GM21825 (cell line): ENCODE measurements around the gene FOXA3.
"Not testable (repeated sequence)": the region's sequence is repeated elsewhere in the genome, so short reads cannot be mapped to it uniquely, and the experiment has no call there.

Source experiments
- ATAC-seq: cut with Tn5 transposase; IDR thresholded peaks from one replicate; pipeline ENCODE4 v1.9.1; 2021; ENCODE audit warnings: mild to moderate bottlenecking, moderate library complexity; ENCODE audit not compliant: unreplicated experiment

FOXA3 gene

GRCh38 chr19:45887200-45887710 lies 23.1 kb downstream of the FOXA3 start:
- no peak for ATAC-seq

GRCh38 chr19:45889210-45889885 lies 25.2 kb downstream of the FOXA3 start:
- ATAC-seq, result no peak

- no peak for ATAC-seq
Measured at GRCh38 chr19:45890877-45891276, 26.8 kb downstream of the FOXA3 start.

- no peak for ATAC-seq
Measured at GRCh38 chr19:45895519-45895972, 31.4 kb downstream of the FOXA3 start.

DNA sequence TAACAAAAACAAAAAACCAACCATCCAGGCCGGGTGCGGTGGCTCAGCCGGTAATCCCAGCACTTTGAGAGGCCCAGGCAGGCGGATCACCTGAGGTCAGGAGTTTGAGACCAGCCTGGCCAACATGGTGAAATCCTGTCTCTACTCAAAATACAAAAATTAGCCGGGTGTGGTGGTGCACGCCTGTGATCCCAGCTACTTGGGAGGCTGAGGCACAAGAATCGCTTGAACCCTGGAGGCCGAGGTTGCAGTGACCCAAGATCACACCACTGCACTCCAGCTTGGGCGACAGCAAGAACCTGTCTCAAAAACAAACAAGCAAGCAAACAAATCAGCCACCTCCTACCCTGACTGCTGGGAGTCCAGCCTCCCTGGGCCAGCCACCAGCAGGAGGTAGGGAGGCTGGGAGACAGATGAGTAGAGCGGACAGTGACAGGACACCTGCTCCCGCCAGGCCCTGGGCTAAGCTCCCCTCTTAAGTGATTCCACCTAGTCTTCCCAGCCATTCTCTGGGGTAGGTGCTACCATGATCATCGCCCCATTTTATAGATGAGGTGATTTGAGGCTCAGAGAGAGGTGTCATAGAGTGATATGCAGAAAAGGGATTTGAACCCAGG lies 32.0 kb downstream of the FOXA3 start:
- not testable (repeated sequence) for ATAC-seq

DNA sequence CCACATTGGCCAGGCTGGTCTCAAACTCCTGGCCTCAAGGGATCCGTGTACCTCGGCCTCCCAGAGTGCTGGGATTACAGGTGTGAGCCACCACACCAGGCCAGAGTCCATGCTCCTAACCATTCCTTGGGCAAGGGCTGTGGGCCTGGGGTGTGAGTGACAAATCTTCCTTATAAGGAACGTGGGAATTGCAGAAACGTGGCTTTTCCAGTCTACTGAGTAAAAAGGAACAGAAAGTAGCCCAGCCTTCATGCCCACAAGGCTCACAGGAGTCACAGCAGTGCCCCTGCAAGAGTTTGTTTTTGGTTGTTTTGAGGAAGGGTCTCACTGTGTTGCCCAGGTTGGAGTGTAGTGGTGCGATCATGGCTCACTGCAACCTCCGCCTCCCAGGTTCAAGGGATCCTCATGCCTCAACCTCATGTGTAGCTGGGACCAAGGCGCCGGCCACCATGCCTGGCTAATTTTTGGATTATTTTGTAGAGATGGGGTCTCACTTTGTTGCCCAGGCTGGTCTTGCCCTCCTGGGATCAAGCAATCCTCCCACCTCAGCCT lies 33.2 kb downstream of the FOXA3 start:
- ATAC-seq, result no peak

DNA sequence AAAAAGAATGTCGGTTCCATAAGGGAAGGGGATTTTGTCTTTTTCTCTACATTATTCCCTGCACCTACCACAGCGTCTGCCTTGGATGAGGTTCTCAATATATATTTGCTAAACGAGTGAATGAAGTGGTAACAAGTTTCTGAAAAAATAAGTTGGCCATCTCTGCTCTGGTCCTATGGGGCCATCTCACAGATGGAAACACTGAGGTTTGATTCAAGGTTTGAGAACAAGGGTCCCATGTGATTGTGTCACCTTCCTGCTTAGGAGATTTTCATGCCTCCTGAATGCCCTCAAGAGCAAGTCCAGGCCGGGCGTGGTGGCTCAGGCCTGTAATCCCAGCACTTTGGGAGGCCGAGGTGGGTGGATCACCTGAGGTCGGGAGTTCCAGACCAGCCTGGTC lies 35.1 kb downstream of the FOXA3 start:
- no peak for ATAC-seq

DNA sequence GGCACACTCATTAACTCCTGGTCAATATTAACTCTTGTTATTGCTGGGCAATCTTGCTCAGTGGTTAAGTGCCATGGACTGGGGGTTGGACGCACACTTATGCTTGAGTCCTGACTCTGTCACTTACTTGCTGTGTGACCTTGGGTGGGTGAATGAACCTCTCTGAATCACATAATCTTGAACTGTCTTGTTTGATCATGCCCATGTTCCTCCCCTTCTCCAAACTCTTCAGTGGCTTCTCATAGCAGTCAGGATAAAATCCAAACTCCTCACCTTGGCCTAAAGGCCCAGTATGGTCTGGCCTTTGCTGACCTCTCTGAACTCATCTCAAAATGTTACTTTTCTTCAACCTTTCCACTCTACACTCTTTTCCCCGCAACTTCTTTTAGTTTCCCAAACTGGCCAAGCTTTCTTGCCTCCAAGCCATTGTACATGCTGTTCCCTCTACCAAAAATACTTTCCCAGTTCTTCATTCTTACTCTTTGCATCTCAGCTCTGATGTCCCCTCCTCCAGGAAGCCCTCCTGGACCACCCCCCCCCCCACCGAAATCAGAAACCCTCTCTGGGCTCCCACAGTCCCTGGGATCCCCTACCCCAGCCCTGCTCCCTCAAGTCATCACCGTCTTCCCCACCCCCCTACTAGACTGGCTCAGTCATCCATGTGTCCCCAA lies 35.9 kb downstream of the FOXA3 start:
- ATAC-seq, result no peak

DNA sequence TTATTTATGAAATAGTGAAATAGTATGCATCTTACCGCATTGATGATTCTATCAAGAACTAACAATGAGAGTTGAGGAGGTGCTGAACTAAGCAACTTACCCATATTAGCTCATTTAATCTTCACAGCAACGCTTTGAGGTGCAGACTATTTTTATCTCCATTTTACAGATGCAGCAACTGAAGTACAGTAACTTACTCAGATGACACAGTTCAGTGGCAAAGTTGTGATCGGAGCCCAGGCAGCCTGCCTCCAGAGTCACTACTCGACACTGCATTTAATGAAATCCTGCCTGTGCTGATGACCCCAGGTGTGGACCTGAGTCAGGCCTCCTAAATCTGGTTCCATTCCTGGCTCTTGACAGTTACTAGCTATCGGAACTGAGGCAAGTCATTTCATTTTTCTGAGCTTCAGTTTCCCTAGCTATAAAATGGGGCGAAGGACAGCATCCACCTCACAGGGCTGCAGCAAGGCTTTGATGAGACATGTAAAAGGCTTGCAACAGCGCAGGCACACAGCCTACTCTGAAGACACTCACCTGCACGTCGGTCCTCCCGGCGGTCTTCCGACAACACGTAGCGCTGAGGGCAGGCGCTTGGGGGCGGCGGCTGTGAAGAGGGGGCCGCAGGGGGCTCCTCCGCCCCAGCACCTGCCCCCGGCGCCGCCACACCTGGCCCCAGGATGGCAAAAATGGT lies 36.8 kb downstream of the FOXA3 start:
- ATAC-seq, result no peak

GRCh38 chr19:45901432-45901911 lies 37.3 kb downstream of the FOXA3 start:
- ATAC-seq, result no peak

DNA sequence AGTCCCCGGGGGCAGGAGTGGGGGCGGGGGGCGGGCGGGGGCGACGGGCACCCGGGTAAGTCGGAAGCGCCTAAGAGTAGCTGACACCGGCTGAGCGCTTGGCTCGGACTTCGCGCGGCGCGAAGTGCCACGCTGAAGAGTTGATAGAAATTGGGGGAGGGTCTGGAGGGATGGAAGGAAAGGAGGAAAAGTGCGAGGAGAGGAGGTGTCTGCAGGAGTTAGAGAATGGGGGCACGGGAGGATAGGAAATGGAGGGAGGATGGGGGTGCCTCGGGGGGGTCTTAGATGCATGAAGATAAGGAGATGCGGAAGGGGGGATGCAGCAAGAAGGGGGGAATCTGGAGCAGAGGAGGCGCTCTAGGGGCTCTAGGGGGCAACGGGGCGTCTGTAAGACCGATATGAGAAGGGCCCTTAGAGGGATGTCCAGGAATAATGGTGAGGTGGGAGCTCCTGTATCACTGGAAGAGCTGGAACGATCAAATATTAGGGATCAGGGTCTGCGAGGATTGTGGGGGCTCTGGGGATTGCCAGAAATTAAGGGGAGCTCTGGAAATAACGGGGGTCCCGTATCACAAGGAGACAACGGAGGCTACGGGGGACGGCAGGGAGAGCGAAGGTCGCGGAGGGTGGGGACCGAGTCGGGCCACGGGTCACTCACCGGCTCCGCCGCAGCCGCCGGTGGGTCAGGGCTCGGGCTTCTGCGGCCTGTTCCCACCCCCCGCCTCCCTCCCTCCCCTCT lies 38.0 kb downstream of the FOXA3 start, which contains the start of gene MYPOP:
MYPOP (minus strand) TSS at position 702 of the 739 bp plus-strand sequence. CDS start 840 bp downstream, outside the sequence.
- no peak for ATAC-seq

DNA sequence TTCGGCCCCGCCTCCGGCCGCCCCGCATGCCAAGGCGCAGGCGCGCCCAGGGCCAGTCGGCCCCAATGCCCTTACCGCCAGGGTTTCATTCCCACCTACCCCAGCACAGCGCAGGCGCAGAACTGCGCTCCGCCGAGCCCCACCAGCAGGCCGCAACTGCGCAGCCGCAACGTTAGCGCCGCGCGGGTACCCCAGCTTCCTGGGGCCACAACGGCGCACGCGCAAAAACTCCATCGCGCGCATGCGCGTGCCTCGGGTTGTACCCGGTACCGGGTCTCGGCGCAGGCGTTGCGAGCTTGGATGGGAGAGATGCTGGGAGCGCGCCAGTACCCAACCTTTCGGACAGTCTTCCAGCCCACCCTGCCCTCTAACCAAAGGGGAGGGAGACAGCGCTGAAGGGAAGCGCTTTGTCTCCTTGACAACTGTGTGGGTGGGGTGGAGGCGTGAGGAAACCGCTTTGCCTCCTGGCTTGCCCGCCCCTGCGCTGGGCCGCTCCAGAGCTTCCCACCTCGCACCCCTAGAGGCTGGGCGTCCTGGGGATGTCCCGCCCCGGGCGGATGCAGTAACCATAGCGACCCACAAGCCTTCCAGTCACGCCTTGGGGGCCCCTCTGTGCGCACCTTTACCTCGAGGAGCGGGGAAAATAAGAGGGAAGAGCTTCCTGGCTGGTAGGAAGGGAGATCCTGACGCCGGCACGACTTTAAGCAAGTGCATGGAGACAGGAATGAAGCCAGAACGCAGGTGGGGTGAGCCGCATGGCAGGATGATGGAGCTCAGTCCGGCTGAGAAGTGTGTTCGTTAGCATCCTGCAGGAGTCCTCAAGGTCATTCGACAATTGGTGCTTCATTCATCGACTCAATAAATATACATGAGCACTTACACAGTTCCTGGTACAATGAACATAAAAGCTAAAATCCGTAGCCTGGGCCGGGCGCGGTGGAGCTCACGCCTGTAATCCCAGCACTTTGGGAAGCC lies 38.8 kb downstream of the FOXA3 start:
- ATAC-seq, result peak; percentile 81

- no peak for ATAC-seq
Measured at GRCh38 chr19:45905011-45905410, 40.9 kb downstream of the FOXA3 start.

- ATAC-seq, result no peak
Measured at GRCh38 chr19:45906221-45906620, 42.1 kb downstream of the FOXA3 start.

DNA sequence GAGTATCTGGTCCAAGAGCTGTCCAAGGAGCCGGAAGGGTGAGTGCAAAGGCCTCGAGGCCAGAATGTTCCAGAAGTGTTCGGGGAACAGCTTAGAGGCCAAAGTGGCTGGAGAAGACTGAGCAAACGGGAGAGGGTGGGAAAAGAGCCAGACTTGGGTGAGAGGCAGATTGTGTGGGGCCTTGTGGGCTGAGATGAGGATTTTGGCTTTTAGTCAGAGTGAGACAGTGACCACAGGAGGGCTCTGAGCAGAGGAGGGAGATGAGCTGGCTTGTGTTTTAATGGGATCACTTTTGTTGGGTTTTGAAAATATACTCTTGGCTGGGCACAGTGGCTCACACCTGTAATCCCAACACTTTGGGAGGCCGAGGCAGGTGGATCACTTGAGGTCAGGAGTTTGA lies 44.8 kb downstream of the FOXA3 start:
- no peak for ATAC-seq

GRCh38 chr19:45911291-45911690 lies 47.2 kb downstream of the FOXA3 start:
- ATAC-seq, result no peak

GRCh38 chr19:45913874-45914830 lies 50.0 kb downstream of the FOXA3 start, which contains the start of gene NANOS2:
NANOS2 (minus strand) TSS chr19:45914778; CDS start chr19:45914693, 85 bp downstream.
- no peak for ATAC-seq
